ENCODE measurements around the gene CTPS1.

- TF ChIP-seq POLR2A (IDR thresholded peaks at IDR 0.05; ENCODE audit: insufficient read depth in 1 of 2, low read depth in 2 of 2, low read length in 2 of 2): no peak
- TF ChIP-seq SALL1 (CRISPR knock-in tag; IDR thresholded peaks at IDR 0.05): no peak
- no peak for TF ChIP-seq CTCF (CRISPR knock-in tag; IDR thresholded peaks at IDR 0.05)
- no peak for TF ChIP-seq ZNF138 (CRISPR knock-in tag; IDR thresholded peaks at IDR 0.05; ENCODE audit: low read depth)
- TF ChIP-seq SOX6 (IDR thresholded peaks at IDR 0.05): no peak
- no peak for TF ChIP-seq SOX6 (CRISPR knock-in tag; IDR thresholded peaks at IDR 0.05)
- no peak for TF ChIP-seq PHF21A (CRISPR knock-in tag; IDR thresholded peaks at IDR 0.05)
- no peak for TF ChIP-seq TAF1 (CRISPR knock-in tag; IDR thresholded peaks at IDR 0.05)
Measured at GRCh38 chr1:40980068-40980452, 564 bp downstream of the CTPS1 start.
